PC-3 (cell line): ENCODE data around the gene TTYH2. TPM values are rescaled to one million over a fixed set of nuclear protein-coding genes. Genes with fewer than 3 reads are reported as not detected.

Source experiments
- ATAC-seq: fragments of 200-7000 bp; cut with Tn5 transposase; 2 replicates; pipeline ENCODE4 v1.9.1; 2020; ENCODE audit warnings: mild to moderate bottlenecking, moderate library complexity
- BruUV-seq: library from RNA; stranded (reverse); fragments of 400-500 nt; replicated peaks from 2 replicates; lab custom pipeline; 2021; lab: Mats Ljungman, UMichigan
- CTCF ChIA-PET: fragments of 300-600 bp; sonication (Branson Sonifier 250); formaldehyde crosslinking; loops from one replicate; lab custom pipeline; 2022; ENCODE audit warnings: antibody characterized with exemption; lab: Charles Lee
- POLR2A ChIA-PET: fragments of 300-600 bp; sonication (Branson Sonifier 250); formaldehyde crosslinking; loops from one replicate; lab custom pipeline; 2022; ENCODE audit warnings: antibody characterized with exemption; ENCODE audit not compliant: unreplicated experiment; lab: Charles Lee
- DNase-seq: peaks from one replicate; pipeline ENCODE4 v3.0.0-alpha.2; 2015
- H2AFZ ChIP-seq: fragments of 300-600 bp; sonication (generic); 2 replicates; pipeline ENCODE4 v1.6.0; 2016; ENCODE audit warnings: antibody characterized with exemption, low read length
- H3F3A ChIP-seq: fragments of 300-600 bp; sonication (generic); one replicate; pipeline ENCODE4 v1.6.0; 2017; ENCODE audit warnings: antibody characterized with exemption, low read length, control low read depth, mild to moderate bottlenecking; ENCODE audit not compliant: unreplicated experiment
- H3K27ac ChIP-seq: fragments of 300-600 bp; sonication (generic); 2 replicates; pipeline ENCODE4 v1.5.1; 2016; ENCODE audit warnings: mild to moderate bottlenecking, low read length
- H3K27me3 ChIP-seq: fragments of 300-600 bp; sonication (generic); 2 replicates; pipeline ENCODE4 v1.6.1; 2016; ENCODE audit warnings: low read length, mixed read lengths
- H3K36me3 ChIP-seq: fragments of 300-600 bp; sonication (generic); 2 replicates; pipeline ENCODE4 v1.6.1; 2016; ENCODE audit warnings: low read depth, mixed run types, low read length, mixed read lengths
- H3K4me1 ChIP-seq: fragments of 300-600 bp; sonication (generic); 2 replicates; pipeline ENCODE4 v1.5.1; 2016; ENCODE audit warnings: low read length; ENCODE audit not compliant: insufficient read depth
- H3K4me2 ChIP-seq: fragments of 300-600 bp; sonication (generic); 2 replicates; pipeline ENCODE4 v1.6.0; 2016; ENCODE audit warnings: low read length
- H3K4me3 ChIP-seq: fragments of 300-600 bp; sonication (generic); 2 replicates; pipeline ENCODE4 v1.5.1; 2016; ENCODE audit warnings: mild to moderate bottlenecking, low read length, mixed read lengths
- H3K79me2 ChIP-seq: fragments of 300-600 bp; sonication (generic); 2 replicates; pipeline ENCODE4 v1.6.1; 2017; ENCODE audit warnings: low read length, mixed read lengths
- H3K9ac ChIP-seq: fragments of 300-600 bp; sonication (generic); 2 replicates; pipeline ENCODE4 v1.6.0; 2016; ENCODE audit warnings: mild to moderate bottlenecking, low read length
- H3K9me2 ChIP-seq: fragments of 300-600 bp; sonication (generic); replicated peaks from 2 replicates; pipeline ENCODE4 v1.6.1; 2016; ENCODE audit warnings: mixed run types, low read length, mixed read lengths
- H3K9me3 ChIP-seq: fragments of 300-600 bp; sonication (generic); 2 replicates; pipeline ENCODE4 v1.6.1; 2016; ENCODE audit warnings: low read length, mixed read lengths
- H4K20me1 ChIP-seq: fragments of 300-600 bp; sonication (generic); 2 replicates; pipeline ENCODE4 v1.6.1; 2016; ENCODE audit warnings: low read length, mixed read lengths
- EZH2 ChIP-seq: fragments of 300-600 bp; sonication (generic); IDR thresholded peaks from one replicate; pipeline ENCODE4 v1.6.1; 2017; ENCODE audit warnings: antibody characterized with exemption, mild to moderate bottlenecking, low read length; ENCODE audit not compliant: unreplicated experiment
- EZH2phosphoT487 ChIP-seq: fragments of 300-600 bp; sonication (generic); IDR thresholded peaks from 2 replicates; pipeline ENCODE4 v1.6.1; 2018; ENCODE audit warnings: mild to moderate bottlenecking, antibody characterized with exemption, low read length, borderline replicate concordance
- intact Hi-C: fragments of 100-400 bp; cut with micrococcal nuclease; formaldehyde crosslinking; loops from 2 replicates; pipeline ENCODE4 v1.9.0; 2023
- total RNA-seq: library from RNA; depleted of rRNA; stranded (reverse); fragments of >200 nt; gene quantifications from 2 replicates; pipeline ENCODE4 v1.2.3, GENCODE V29; 2014
- TF ChIP-seq, protein P1 (sequence below): fragments of 300-600 bp; sonication (generic); conservative IDR thresholded peaks from 2 replicates; pipeline ENCODE4 v1.5.1; 2017; ENCODE audit warnings: antibody characterized with exemption, low read depth, mild to moderate bottlenecking, low read length

TTYH2 gene
- total RNA-seq, 1 experiment from 2014 or later: 17.6 TPM

DNA sequence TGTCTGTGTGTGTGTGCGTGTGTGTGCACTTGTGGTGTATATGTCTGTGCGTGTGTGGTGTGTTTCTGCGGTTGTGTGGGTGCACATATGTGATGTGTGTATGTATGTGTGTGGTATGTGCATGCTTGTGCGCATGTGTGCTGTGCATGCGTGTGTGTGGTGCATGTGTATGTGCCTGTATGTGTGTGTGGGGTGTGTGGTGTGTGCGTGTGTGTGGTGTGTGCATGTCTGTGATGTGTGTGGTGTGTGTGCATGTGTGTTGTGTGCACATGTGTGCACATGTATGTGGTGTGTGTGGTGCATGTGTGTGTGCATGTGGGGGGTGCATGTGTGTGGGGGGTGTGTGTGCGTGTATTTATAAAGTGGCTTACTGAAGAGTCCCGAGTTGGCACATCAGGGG lies 37.7 kb downstream of the TTYH2 start:
- CTCF ChIA-PET: no interaction called here
- TF ChIP-seq, protein P1, sequence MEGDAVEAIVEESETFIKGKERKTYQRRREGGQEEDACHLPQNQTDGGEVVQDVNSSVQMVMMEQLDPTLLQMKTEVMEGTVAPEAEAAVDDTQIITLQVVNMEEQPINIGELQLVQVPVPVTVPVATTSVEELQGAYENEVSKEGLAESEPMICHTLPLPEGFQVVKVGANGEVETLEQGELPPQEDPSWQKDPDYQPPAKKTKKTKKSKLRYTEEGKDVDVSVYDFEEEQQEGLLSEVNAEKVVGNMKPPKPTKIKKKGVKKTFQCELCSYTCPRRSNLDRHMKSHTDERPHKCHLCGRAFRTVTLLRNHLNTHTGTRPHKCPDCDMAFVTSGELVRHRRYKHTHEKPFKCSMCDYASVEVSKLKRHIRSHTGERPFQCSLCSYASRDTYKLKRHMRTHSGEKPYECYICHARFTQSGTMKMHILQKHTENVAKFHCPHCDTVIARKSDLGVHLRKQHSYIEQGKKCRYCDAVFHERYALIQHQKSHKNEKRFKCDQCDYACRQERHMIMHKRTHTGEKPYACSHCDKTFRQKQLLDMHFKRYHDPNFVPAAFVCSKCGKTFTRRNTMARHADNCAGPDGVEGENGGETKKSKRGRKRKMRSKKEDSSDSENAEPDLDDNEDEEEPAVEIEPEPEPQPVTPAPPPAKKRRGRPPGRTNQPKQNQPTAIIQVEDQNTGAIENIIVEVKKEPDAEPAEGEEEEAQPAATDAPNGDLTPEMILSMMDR: no peak
- TF ChIP-seq EZH2 (no peak), EZH2phosphoT487 (no peak)
- Histone ChIP-seq H3K36me3 (no peaks in the 10 kb centered on the region), H3K27ac (no peak overlapping the region), H4K20me1 (no peaks in the 10 kb centered on the region), H3K4me2 (no peak overlapping the region), H3K27me3 (no peaks in the 10 kb centered on the region), H3K79me2 (no peaks in the 10 kb centered on the region), H3K9me2 (no peaks in the 10 kb centered on the region), H3F3A (no peaks in the 10 kb centered on the region), H3K4me1 (no peaks in the 10 kb centered on the region), H2AFZ (no peak overlapping the region), H3K4me3 (no peak overlapping the region), H3K9me3 (no peaks in the 10 kb centered on the region), H3K9ac (no peak overlapping the region)
- DNase-seq (no peak), ATAC-seq (no peak)
- POLR2A ChIA-PET: no interaction called here
- BruUV-seq: no TSS peak
- intact Hi-C loops: no loop called here

DNA sequence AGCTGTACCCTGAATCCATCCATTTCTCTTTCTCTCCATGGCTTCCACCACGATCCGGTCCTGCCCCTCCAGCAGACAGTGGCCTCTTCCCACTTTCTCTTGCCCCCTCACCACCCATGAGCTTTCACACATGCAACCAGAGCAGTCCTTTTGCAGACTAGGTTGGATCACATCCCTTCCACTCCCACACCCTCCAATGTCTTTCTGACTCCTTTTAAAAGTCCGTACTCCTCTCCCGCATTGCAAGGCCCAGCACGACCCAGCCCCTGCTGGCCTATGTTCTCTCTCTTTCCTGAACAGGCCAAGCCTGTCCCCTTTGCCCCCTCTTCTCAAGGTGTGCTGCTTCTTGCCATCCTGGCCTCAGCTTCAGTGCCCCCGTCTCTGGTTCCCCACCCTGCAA lies 38.2 kb downstream of the TTYH2 start:
- H3K4me2 ChIP-seq: no peak overlapping the region
- DNase-seq (no peak), ATAC-seq (no peak)
- no peak overlapping the region for H3K27ac ChIP-seq
- H3K4me3 ChIP-seq: no peak overlapping the region
- no peaks in the 10 kb centered on the region for H3K79me2 ChIP-seq
- no peaks in the 10 kb centered on the region for H3F3A ChIP-seq
- TF ChIP-seq, protein P1: no peak
- no peak for TF ChIP-seq EZH2
- no peak for TF ChIP-seq EZH2phosphoT487
- H3K27me3 ChIP-seq: no peaks in the 10 kb centered on the region
- no TSS peak for BruUV-seq
- ChIA-PET CTCF (no interaction called here), POLR2A (no interaction called here)
- no peaks in the 10 kb centered on the region for H3K9me3 ChIP-seq
- H3K36me3 ChIP-seq: no peaks in the 10 kb centered on the region
- no peak overlapping the region for H2AFZ ChIP-seq
- no peaks in the 10 kb centered on the region for H3K9me2 ChIP-seq
- no peaks in the 10 kb centered on the region for H3K4me1 ChIP-seq
- no peak overlapping the region for H3K9ac ChIP-seq
- H4K20me1 ChIP-seq: no peaks in the 10 kb centered on the region
- intact Hi-C loops: no loop called here

DNA sequence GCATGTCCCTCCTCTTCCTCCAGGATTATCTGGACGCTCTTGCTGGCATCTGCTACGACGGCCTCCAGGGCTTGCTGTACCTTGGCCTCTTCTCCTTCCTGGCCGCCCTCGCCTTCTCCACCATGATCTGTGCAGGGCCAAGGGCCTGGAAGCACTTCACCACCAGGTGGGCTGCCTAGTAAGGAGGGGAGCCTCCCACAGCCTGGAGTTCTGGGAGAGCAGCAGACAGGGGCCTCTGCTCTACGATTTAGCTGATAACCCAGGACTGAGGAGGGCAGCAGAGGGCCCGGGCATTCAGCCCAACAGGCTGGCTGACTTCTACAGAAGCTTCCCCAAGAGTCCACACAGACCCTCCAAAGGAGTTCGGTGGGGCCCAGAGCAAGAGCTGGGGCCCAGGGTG lies 38.8 kb downstream of the TTYH2 start:
- ChIA-PET CTCF (no interaction called here), POLR2A (no interaction called here)
- Histone ChIP-seq H3K9me2 (no peaks in the 10 kb centered on the region), H3K4me3 (no peak overlapping the region), H3K79me2 (no peaks in the 10 kb centered on the region), H3K36me3 (no peaks in the 10 kb centered on the region), H2AFZ (no peak overlapping the region), H3K27ac (no peak overlapping the region), H3K4me1 (no peaks in the 10 kb centered on the region), H3K9ac (no peak overlapping the region), H3K27me3 (no peaks in the 10 kb centered on the region), H3F3A (no peaks in the 10 kb centered on the region), H3K4me2 (no peak overlapping the region), H3K9me3 (no peaks in the 10 kb centered on the region), H4K20me1 (no peaks in the 10 kb centered on the region)
- BruUV-seq: no TSS peak
- intact Hi-C loops: no loop called here
- ATAC-seq (no peak; the same call in 1 of the 2 replicates), DNase-seq (no peak)
- TF ChIP-seq, protein P1: no peak
- TF ChIP-seq EZH2phosphoT487 (no peak), EZH2 (no peak)
